ENCODE measurements around the gene SH3RF1. TPM values are rescaled to one million over a fixed set of nuclear protein-coding genes. Genes with fewer than 3 reads are reported as not detected.

SH3RF1 gene
- total and polyA plus RNA-seq, 2 of the 13 experiments (the other 11 are each of a cell fraction or from before 2014, with no cell fraction given): 3.1 to 3.2 TPM

DNA sequence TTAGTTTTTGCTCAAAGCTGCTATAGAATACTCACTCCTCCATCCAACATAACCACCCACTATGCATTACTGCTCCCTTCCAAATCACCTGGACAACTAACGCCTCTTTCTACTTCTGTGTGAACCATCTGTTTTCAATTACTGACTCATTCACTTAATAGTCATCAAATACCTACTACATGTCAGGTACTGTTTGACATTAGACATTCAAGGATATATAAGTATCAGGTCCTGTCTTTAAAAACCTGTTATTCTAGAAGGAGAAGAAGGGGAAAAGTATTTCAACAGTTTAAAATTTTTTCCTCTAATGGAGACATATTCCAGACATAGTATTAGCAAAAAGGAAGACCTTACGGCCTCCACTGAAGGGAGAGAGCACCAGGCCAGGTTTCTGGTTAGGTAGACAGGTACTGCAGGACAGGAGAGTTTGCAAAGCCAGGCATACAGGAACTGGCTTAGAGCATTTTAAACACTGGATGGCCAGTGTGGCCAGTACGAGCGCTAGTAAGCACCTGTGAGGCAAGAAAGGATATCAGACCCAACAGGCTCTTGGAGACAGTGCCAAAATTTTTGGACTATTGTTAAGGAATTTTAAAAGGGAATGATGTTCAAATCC lies 39.0 kb downstream of the SH3RF1 start:
- Histone ChIP-seq H3K9me3 (ENCODE audit: low read length) (no peaks in the 10 kb centered on the region), H3K79me2 (ENCODE audit: insufficient read depth, low read length) (peaks cover 2% of the 10 kb centered on the region), H2AFZ (ENCODE audit: low read length) (no peak overlapping the region), H3K27me3 (ENCODE audit: control insufficient read depth in 1 of 2, insufficient read depth in 2 of 2, low read length in 2 of 2) (no peaks in the 10 kb centered on the region), H3K9ac (ENCODE audit: insufficient read depth, low read depth, low read length) (no peak overlapping the region), H3K27ac (ENCODE audit: extremely low read length, insufficient read depth, low read length) (no peak overlapping the region), H3K36me3 (replicated peaks in 1 of 2; ENCODE audit: control insufficient read depth in 1 of 2, insufficient read depth in 2 of 2, low read length in 2 of 2) (no peaks in the 10 kb centered on the region), H3K4me2 (ENCODE audit: low read depth, low read length) (no peak overlapping the region), H3K4me1 (ENCODE audit: insufficient read depth, low read length) (no peaks in the 10 kb centered on the region), H4K20me1 (ENCODE audit: insufficient read depth, low read length) (no peaks in the 10 kb centered on the region), H3K4me3 (replicated peaks in 1 of 3; ENCODE audit: insufficient read depth in 1 of 3, low read depth in 2 of 3, low read length in 3 of 3) (no peak overlapping the region)
- BruUV-seq (replicated peaks): no TSS peak
- FAIRE-seq: no peak
- WGBS (ENCODE audit: low lambda C conversion rate): 91% methylated on average over 4 of the region's 4 CpGs
- DNase-seq (ENCODE audit: low spot score): no peak
- in situ Hi-C loops (cut with HindIII; ENCODE audit: extremely low pct_ligation_motif_present, low pct_unique_long_range_greater_than_20kb) (no loop called here), intact Hi-C loops (cut with micrococcal nuclease; ENCODE audit: unreplicated experiment) (no loop called here)
- TF ChIP-seq PRMT3 (CRISPR knock-in tag; IDR thresholded peaks at IDR 0.05; ENCODE audit: borderline replicate concordance, low read depth) (no peak), ZNF260 (CRISPR knock-in tag; IDR thresholded peaks at IDR 0.05; ENCODE audit: borderline replicate concordance, low read depth) (no peak), SRSF1 (optimal IDR thresholded peaks at IDR 0.05; ENCODE audit: low read depth, low read length) (no peak), ZNF337 (CRISPR knock-in tag; IDR thresholded peaks at IDR 0.05; ENCODE audit: borderline replicate concordance, low read depth) (no peak), FOSL1 (CRISPR knock-in tag; IDR thresholded peaks at IDR 0.05; ENCODE audit: borderline replicate concordance) (no peak), TBP (CRISPR knock-in tag; IDR thresholded peaks at IDR 0.05) (no peak), ARNT (IDR thresholded peaks at IDR 0.05) (no peak), CCDC6 (CRISPR knock-in tag; IDR thresholded peaks at IDR 0.05) (no peak), ZNF564 (CRISPR knock-in tag; IDR thresholded peaks at IDR 0.05) (no peak), ZBTB38 (CRISPR knock-in tag; IDR thresholded peaks at IDR 0.05) (no peak)
- ChIA-PET CTCF (ENCODE audit: low intra/inter-chr PET ratio, low total read pairs) (no interaction called here), POLR2A (no interaction called here)
- no peak for ATAC-seq

DNA sequence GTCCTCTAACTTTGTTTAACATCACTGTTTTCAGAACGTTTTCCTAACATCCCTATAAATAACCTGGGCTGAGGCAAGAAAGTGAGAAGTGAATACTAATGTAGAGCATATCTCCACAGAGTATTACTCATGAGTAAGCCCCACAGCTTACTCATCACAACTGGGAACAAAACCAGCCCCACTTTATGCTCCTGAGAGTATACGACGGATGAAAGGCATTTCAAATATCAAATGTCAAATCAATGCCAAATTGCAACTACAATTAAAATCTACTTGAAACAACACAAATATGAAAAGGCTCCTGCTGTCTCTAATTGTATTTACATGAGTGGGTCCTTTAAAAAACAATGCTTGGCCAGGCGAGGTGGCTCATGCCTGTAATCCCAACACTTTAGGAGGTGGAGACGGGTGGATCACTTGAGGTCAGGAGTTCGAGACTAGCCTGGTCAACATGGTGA lies 41.2 kb downstream of the SH3RF1 start:
- FAIRE-seq (no peak), DNase-seq (ENCODE audit: low spot score) (no peak), ATAC-seq (no peak)
- H3K9ac ChIP-seq (ENCODE audit: insufficient read depth, low read depth, low read length): no peak overlapping the region
- ChIA-PET POLR2A (no interaction called here), CTCF (ENCODE audit: low intra/inter-chr PET ratio, low total read pairs) (no interaction called here)
- H3K4me1 ChIP-seq (ENCODE audit: insufficient read depth, low read length): no peaks in the 10 kb centered on the region
- no peaks in the 10 kb centered on the region for H4K20me1 ChIP-seq (ENCODE audit: insufficient read depth, low read length)
- intact Hi-C loops (cut with micrococcal nuclease; ENCODE audit: unreplicated experiment) (no loop called here), in situ Hi-C loops (cut with HindIII; ENCODE audit: extremely low pct_ligation_motif_present, low pct_unique_long_range_greater_than_20kb) (no loop called here)
- TF ChIP-seq FOXC1 (CRISPR knock-in tag; IDR thresholded peaks at IDR 0.05; ENCODE audit: borderline replicate concordance) (no peak), SNAPC2 (CRISPR knock-in tag; IDR thresholded peaks at IDR 0.05) (no peak), ARHGAP35 (CRISPR knock-in tag; IDR thresholded peaks at IDR 0.05; ENCODE audit: borderline replicate concordance) (no peak), GATAD1 (CRISPR knock-in tag; IDR thresholded peaks at IDR 0.05) (no peak), SRF (IDR thresholded peaks at IDR 0.05; ENCODE audit: low read depth, low read length) (no peak)
- TF ChIP-seq, protein P1, sequence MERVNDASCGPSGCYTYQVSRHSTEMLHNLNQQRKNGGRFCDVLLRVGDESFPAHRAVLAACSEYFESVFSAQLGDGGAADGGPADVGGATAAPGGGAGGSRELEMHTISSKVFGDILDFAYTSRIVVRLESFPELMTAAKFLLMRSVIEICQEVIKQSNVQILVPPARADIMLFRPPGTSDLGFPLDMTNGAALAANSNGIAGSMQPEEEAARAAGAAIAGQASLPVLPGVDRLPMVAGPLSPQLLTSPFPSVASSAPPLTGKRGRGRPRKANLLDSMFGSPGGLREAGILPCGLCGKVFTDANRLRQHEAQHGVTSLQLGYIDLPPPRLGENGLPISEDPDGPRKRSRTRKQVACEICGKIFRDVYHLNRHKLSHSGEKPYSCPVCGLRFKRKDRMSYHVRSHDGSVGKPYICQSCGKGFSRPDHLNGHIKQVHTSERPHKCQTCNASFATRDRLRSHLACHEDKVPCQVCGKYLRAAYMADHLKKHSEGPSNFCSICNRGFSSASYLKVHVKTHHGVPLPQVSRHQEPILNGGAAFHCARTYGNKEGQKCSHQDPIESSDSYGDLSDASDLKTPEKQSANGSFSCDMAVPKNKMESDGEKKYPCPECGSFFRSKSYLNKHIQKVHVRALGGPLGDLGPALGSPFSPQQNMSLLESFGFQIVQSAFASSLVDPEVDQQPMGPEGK (CRISPR knock-in tag; IDR thresholded peaks at IDR 0.05): no peak
- TF ChIP-seq, protein P2, sequence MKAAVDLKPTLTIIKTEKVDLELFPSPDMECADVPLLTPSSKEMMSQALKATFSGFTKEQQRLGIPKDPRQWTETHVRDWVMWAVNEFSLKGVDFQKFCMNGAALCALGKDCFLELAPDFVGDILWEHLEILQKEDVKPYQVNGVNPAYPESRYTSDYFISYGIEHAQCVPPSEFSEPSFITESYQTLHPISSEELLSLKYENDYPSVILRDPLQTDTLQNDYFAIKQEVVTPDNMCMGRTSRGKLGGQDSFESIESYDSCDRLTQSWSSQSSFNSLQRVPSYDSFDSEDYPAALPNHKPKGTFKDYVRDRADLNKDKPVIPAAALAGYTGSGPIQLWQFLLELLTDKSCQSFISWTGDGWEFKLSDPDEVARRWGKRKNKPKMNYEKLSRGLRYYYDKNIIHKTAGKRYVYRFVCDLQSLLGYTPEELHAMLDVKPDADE (CRISPR knock-in tag; IDR thresholded peaks at IDR 0.05): no peak
- no peak overlapping the region for H2AFZ ChIP-seq (ENCODE audit: low read length)
- H3K9me3 ChIP-seq (ENCODE audit: low read length): no peaks in the 10 kb centered on the region
- WGBS (ENCODE audit: low lambda C conversion rate): 94% methylated on average over 6 of the region's 6 CpGs
- H3K27ac ChIP-seq (ENCODE audit: extremely low read length, insufficient read depth, low read length): no peak overlapping the region
- no peak overlapping the region for H3K4me2 ChIP-seq (ENCODE audit: low read depth, low read length)
- H3K79me2 ChIP-seq (ENCODE audit: insufficient read depth, low read length): no peaks in the 10 kb centered on the region
- H3K36me3 ChIP-seq (replicated peaks in 1 of 2; ENCODE audit: control insufficient read depth in 1 of 2, insufficient read depth in 2 of 2, low read length in 2 of 2): no peaks in the 10 kb centered on the region
- no TSS peak for BruUV-seq (replicated peaks)
- no peak overlapping the region for H3K4me3 ChIP-seq (replicated peaks in 1 of 3; ENCODE audit: insufficient read depth in 1 of 3, low read depth in 2 of 3, low read length in 3 of 3)
- H3K27me3 ChIP-seq (ENCODE audit: control insufficient read depth in 1 of 2, insufficient read depth in 2 of 2, low read length in 2 of 2): no peaks in the 10 kb centered on the region

Measured in HepG2 (cell line).